LNCaP clone FGC (cell line): ENCODE data around the gene DOK3.

Source experiments
- DNase-seq: peaks from one replicate; pipeline ENCODE4 v3.0.0-alpha.2; 2011; ENCODE audit warnings: low read depth
- H3K4me3 ChIP-seq: 2 replicates; pipeline ENCODE4 v1.5.1; 2011; ENCODE audit warnings: mild to moderate bottlenecking, low read depth, low read length, control low read depth
- CTCF ChIP-seq: IDR thresholded peaks from 2 replicates; pipeline ENCODE4 v1.5.1; 2012; ENCODE audit warnings: mild to moderate bottlenecking; ENCODE audit not compliant: control insufficient read depth, insufficient read depth; ENCODE audit errors: extremely low read depth

Gene DOK3

DNA sequence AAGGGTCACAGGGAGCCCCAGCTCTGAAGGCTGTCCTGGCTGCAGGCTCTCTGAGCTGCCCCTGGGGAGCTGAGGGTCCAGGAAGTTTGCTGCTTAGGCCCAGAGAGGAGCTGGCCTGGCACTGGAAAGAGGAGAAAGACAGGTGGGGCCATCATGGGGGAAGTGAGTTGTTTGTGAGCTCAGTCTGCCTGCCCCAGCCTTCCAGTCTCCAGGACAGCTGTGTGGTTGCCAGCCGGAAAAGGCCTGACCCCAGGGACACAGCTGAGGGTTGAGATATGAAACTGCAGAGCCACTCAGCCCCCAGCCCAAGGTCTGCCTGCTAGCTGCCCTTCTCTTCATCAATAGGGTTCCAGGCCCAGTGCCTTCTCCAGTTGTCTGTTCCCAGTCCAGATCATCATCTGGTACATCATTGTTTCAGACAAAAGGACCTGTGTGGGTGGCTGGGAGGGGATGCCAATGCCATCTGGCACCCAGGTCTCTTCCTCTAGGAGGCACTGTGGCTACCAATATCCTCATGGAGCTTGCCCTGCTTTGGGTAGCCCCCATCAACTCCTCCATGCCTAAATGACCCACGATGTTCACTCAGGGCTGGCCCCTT is 11.4 kb upstream of the DOK3 start:
- no peak for DNase-seq
- H3K4me3 ChIP-seq, result no peak overlapping the region
- TF ChIP-seq CTCF, result 0 out of 2 replicates have a peak, but pooled peaks have one; percentile 5

DNA sequence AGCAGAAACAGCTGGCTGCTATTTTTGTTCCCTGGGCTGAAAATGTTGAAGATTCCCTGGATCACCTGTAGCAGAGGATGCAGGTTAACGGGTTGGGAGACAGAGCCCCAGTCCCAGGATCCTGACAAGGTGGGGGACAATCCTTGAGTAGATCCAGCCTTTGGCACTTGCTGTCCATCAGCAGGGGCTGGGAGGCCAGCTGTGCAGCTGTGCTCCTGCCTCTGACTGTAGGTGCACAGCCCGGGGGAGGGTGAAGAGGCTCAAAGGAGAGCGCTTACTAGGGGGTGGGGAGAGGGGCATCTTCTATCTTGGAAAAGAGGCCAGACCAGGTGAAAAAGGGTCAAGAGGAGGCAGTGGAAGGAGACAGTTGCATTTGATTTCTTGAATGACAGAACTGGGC is 10.6 kb upstream of the DOK3 start:
- no peak for DNase-seq
- no peak overlapping the region for H3K4me3 ChIP-seq
- TF ChIP-seq CTCF, result no peak

- no peak for DNase-seq
- no peak for TF ChIP-seq CTCF
- H3K4me3 ChIP-seq, result no peak overlapping the region
Measured at GRCh38 chr5:177519463-177520235, 10.0 kb upstream of the DOK3 start.

- H3K4me3 ChIP-seq, result peak within 1 kb of the TSS; percentile 98
- peak; percentile 100 for DNase-seq
- TF ChIP-seq CTCF, result peak; percentile 19; the same call in 1 of the 2 replicates
Measured at GRCh38 chr5:177516601-177517568, 7.3 kb upstream of the DOK3 start, which contains the start of gene DDX41. TSS of gene DDX41 (minus strand) at chr5:177516961. CDS start at chr5:177516945, 16 bp downstream.

GRCh38 chr5:177515580-177515979 is 6.0 kb upstream of the DOK3 start:
- no peak for DNase-seq
- peak overlapping the region; percentile 98 for H3K4me3 ChIP-seq

More at GRCh38 chr5:177515580-177515979, 6.0 kb upstream of the DOK3 start:
- TF ChIP-seq CTCF, result no peak
